Spleen (tissue), 7 donors: ENCODE results near the gene HPS3.

Experiments
- POLR2AphosphoS5 ChIP-seq, 3 donors: sonication (generic); formaldehyde crosslinking; IDR thresholded peaks; one replicate each; pipeline ENCODE4 v1.5.1; 2017; ENCODE audit warnings: antibody characterized with exemption in 3 of 3
- TF ChIP-seq, protein P1 (sequence below), 11 experiments: fragments of 200-600 bp in 7 of 11; fragments of 450-650 bp in 4 of 11; sonication (generic) in 4 of 11; IDR thresholded peaks in 8 of 11; conservative IDR thresholded peaks in 3 of 11; 1 replicate in 7 of 11; 2 replicates in 4 of 11; pipeline versions ENCODE4 v1.4.0 to v1.8.0; 2016 to 2021; ENCODE audit warnings: antibody characterized with exemption in 11 of 11, inconsistent platforms in 4 of 11, mild to moderate bottlenecking in 1 of 11
- donor health status: DM: no; HTN: no; CAD: no; lungs with moderate emphysema.
- donor health status: DM: no; HTN: no; CAD: no.
- donor health status: DM: no; HTN: no; CAD: no.

DNA sequence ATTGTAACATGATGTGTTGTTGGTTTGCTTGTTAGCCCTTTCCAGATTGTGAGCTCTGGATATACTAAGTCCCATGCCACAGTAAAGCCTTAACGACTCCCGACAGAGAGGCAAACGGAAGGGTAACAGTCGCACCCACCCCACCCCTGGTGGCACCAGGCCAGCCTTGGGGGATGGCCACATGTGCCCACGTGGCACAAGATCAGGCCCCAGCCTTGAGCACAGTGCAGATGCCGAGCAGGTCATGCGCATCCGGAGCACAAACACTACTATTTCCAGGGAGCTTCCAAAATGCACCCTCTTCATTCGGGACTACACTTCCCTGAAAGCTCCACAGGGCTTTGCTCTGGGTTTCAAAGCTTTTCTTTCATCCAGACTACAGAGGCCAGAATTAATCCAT lies 10.7 kb upstream of the HPS3 start:
- TF ChIP-seq, protein P1, sequence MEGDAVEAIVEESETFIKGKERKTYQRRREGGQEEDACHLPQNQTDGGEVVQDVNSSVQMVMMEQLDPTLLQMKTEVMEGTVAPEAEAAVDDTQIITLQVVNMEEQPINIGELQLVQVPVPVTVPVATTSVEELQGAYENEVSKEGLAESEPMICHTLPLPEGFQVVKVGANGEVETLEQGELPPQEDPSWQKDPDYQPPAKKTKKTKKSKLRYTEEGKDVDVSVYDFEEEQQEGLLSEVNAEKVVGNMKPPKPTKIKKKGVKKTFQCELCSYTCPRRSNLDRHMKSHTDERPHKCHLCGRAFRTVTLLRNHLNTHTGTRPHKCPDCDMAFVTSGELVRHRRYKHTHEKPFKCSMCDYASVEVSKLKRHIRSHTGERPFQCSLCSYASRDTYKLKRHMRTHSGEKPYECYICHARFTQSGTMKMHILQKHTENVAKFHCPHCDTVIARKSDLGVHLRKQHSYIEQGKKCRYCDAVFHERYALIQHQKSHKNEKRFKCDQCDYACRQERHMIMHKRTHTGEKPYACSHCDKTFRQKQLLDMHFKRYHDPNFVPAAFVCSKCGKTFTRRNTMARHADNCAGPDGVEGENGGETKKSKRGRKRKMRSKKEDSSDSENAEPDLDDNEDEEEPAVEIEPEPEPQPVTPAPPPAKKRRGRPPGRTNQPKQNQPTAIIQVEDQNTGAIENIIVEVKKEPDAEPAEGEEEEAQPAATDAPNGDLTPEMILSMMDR (IDR thresholded peaks at IDR 0.05 in 8 of 11, conservative IDR thresholded peaks at IDR 0.05 in 3 of 11) = no peak
- no peak for TF ChIP-seq POLR2AphosphoS5 (IDR thresholded peaks at IDR 0.05)
